Dermis lymphatic vessel endothelial cell (primary cell): ENCODE data around the gene GMNN. TPM values are rescaled to one million over a fixed set of nuclear protein-coding genes. Genes with fewer than 3 reads are reported as not detected.

Experiments used
- total RNA-seq: library from RNA; depleted of rRNA; stranded (reverse); fragments of >200 nt; gene quantifications from 2 replicates; pipeline ENCODE4 v1.2.1, GENCODE V29; 2014

GMNN gene
- total RNA-seq: 11.2 and 11.3 TPM in 2 replicates

GRCh38 chr6:24774696-24775519, at the start of gene GMNN:
Gene GMNN, plus strand, starts transcription at chr6:24774937. Its CDS starts 2,310 bp downstream, at chr6:24777247.

DNA sequence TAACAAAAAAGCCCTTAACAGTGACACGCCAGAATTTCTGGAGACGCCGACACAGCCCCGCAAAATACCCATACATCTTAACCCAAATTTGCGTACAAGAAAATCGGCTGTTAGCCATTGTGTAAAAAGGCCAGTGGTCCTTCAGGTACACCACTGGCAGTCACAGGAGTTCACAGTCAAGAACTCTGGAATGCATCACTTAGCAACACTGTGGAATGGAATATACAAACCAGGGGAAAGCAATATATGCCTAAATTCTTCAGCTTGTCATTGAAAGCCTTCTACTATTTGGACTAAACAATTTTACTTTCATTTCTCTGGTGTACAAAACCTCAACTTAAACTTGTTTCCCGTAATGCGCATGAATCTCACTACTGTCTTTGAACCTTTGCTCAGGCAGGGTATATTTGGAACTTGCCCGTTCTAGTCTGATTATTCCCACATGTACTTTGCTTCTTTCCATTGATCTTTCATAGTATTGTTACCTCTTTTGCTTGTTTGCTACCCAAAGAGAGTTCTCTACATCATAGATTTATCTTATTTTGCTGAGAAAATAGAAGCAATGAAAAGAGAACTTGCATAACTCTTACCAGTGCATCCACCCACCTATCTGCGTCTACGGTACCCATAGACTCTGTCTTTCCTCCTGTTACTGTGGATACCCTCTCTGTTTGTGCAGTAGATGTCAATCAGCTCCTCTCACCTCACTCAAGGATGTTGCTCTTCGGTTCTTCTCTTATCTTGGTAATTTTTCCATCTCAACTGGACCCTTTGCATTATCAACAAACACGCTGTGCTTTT, 24.2 kb downstream of the GMNN start, which contains the start of gene ARMH2:
Gene ARMH2 (minus strand): TSS at position 178 of the 801 bp plus-strand sequence. CDS start 60 bp downstream, at position 118.

Other genes starting within 250 kb of the GMNN start
- gene KIAA0319, start 128.7 kb upstream of the GMNN start, total RNA-seq: under 0.01 TPM in 1 of 2 replicates, not detected in the other
- gene TDP2, start 108.0 kb upstream of the GMNN start, total RNA-seq: 17.3 and 23.7 TPM in 2 replicates
- 4.6 and 5.1 TPM in 2 replicates for gene ACOT13, start 107.9 kb upstream of the GMNN start, total RNA-seq
- gene C6orf62, start 55.8 kb upstream of the GMNN start, total RNA-seq: 90.1 and 101 TPM in 2 replicates
- not detected in 2 replicates for gene ARMH2, start 24.0 kb downstream of the GMNN start, total RNA-seq
- gene RIPOR2, start 161.0 kb downstream of the GMNN start, total RNA-seq: 0.09 and 1.6 TPM in 2 replicates